ENCODE measurements around the gene MED26. TPM values are rescaled to one million over a fixed set of nuclear protein-coding genes. Genes with fewer than 3 reads are reported as not detected.

Gene MED26
- total RNA-seq, 1 experiment from 2014 or later, result 11.4 TPM

DNA sequence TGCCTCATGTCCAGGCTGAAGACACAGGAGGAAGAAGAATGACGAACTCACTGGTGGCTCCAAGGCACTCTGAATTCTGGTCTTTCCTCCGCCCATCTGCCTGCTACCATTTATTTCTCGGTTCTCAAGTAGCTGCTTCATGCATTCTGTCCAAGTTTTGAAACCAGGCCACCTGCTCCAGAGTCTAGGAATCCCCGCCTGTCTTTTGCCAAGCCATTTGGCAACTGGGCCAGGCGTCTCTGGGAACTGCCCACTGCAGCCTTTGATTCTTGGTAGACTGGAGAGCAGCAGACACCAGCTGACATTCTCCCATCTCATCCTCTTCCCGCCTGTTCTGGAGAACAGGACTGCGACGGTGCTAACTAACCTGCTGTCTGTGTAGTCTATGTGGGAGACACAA lies 66.6 kb downstream of the MED26 start:
- no peak overlapping the region for H3T11ph ChIP-seq (ENCODE audit: low read length)
- no peaks in the 10 kb centered on the region for H3K23me2 ChIP-seq (ENCODE audit: insufficient read length, low read depth, low read length, poor library complexity, severe bottlenecking)
- no peaks in the 10 kb centered on the region for H3K4me1 Mint-ChIP-seq
- H3K4me3 Mint-ChIP-seq, result no peak overlapping the region
- H3K23ac ChIP-seq (ENCODE audit: insufficient read length, low read depth, low read length), result no peak overlapping the region
- H3K9ac ChIP-seq (ENCODE audit: extremely low read depth, insufficient read length, low read length), result no peak overlapping the region
- no peak overlapping the region for H3K56ac ChIP-seq (ENCODE audit: insufficient read length, low read depth, low read length)
- no peak for TF ChIP-seq CTCF (conservative IDR thresholded peaks at IDR 0.05)
- no peak overlapping the region for H3K4me2 ChIP-seq (ENCODE audit: insufficient read depth, insufficient read length, low read length)
- no peaks in the 10 kb centered on the region for H3K9me3 ChIP-seq (ENCODE audit: control insufficient read depth, low read depth, low read length)
- no peak overlapping the region for H3K14ac ChIP-seq (ENCODE audit: insufficient read depth, low read length)
- WGBS (ENCODE audit: extremely low coverage, insufficient read length, low lambda C conversion rate), result no CpG with 5 or more reads among the region's 8 CpGs
- no peaks in the 10 kb centered on the region for H3K9me3 Mint-ChIP-seq
- H2AFZ ChIP-seq (ENCODE audit: low read length), result no peak overlapping the region
- no peak overlapping the region for H4K8ac ChIP-seq (replicated peaks; ENCODE audit: insufficient read length, low read depth, low read length)
- H3K79me1 ChIP-seq (ENCODE audit: insufficient read depth, low read depth, low read length, poor library complexity, severe bottlenecking), result no peaks in the 10 kb centered on the region
- no peak for DNase-seq
- peaks cover 16 to 75% (median 60%) of the 10 kb centered on the region in 3 experiments; a peak in 6 of 7 replicates for H3K36me3 Mint-ChIP-seq (ENCODE audit: insufficient read depth in 1 of 3, low read depth in 3 of 3)
- no peak overlapping the region for H3K18ac ChIP-seq (ENCODE audit: insufficient read length, low read depth, low read length)
- H2BK20ac ChIP-seq (ENCODE audit: low read depth, low read length, poor library complexity, severe bottlenecking), result no peak overlapping the region
- no peak overlapping the region for H3K27ac ChIP-seq (ENCODE audit: insufficient read length, low read depth, low read length)
- no peak overlapping the region for H2BK5ac ChIP-seq (ENCODE audit: insufficient read length, low read length)
- no peaks in the 10 kb centered on the region for H3K79me2 ChIP-seq (ENCODE audit: insufficient read depth, low read length)
- H3K27me3 Mint-ChIP-seq (ENCODE audit: low read depth), result no peaks in the 10 kb centered on the region
- H2BK12ac ChIP-seq (ENCODE audit: insufficient read length, low read depth, low read length), result no peak overlapping the region
- no peaks in the 10 kb centered on the region for H4K20me1 ChIP-seq (ENCODE audit: control insufficient read depth, insufficient read depth, insufficient read length)
- no peaks in the 10 kb centered on the region for H3K27me3 ChIP-seq (ENCODE audit: insufficient read depth, low read length)
- no peak overlapping the region for H2BK15ac ChIP-seq (ENCODE audit: low read depth, low read length)
- no peak overlapping the region for H4K91ac ChIP-seq (ENCODE audit: insufficient read length, low read depth, low read length)
- no peak overlapping the region for H4K5ac ChIP-seq (ENCODE audit: insufficient read length, low read depth, low read length)
- H2BK120ac ChIP-seq (ENCODE audit: low read depth, low read length, poor library complexity, severe bottlenecking), result no peak overlapping the region
- peak overlapping the region in 1 of 3 experiments; percentile 64; a peak in 1 of 7 replicates for H3K27ac Mint-ChIP-seq
- H2AK5ac ChIP-seq (ENCODE audit: insufficient read length, low read length), result no peak overlapping the region
- H3K4ac ChIP-seq (ENCODE audit: low read depth, low read length), result no peak overlapping the region
- no peaks in the 10 kb centered on the region for H3K4me1 ChIP-seq (ENCODE audit: insufficient read depth, low read length)
